Osteocyte (in vitro differentiated cells): ENCODE results near the gene TMEM242. TPM values are rescaled to one million over a fixed set of nuclear protein-coding genes. Genes with fewer than 3 reads are reported as not detected.

Experiments
- DNase-seq: peaks from one replicate; pipeline ENCODE4 v3.0.0; 2021; ENCODE audit warnings: mixed read lengths; ENCODE audit not compliant: unreplicated experiment; ENCODE audit errors: extremely low spot score
- H3K27ac Mint-ChIP-seq: one replicate; pipeline ENCODE4 v1.8.0; 2021; ENCODE audit warnings: mild to moderate bottlenecking, mixed read lengths; ENCODE audit not compliant: unreplicated experiment
- H3K27me3 Mint-ChIP-seq: one replicate; pipeline ENCODE4 v1.8.0; 2021; ENCODE audit warnings: mixed read lengths; ENCODE audit not compliant: unreplicated experiment
- H3K36me3 Mint-ChIP-seq: one replicate; pipeline ENCODE4 v1.8.0; 2021; ENCODE audit warnings: mixed read lengths; ENCODE audit not compliant: unreplicated experiment
- H3K4me1 Mint-ChIP-seq: one replicate; pipeline ENCODE4 v1.8.0; 2021; ENCODE audit warnings: mixed read lengths; ENCODE audit not compliant: unreplicated experiment
- H3K4me3 Mint-ChIP-seq: one replicate; pipeline ENCODE4 v1.8.0; 2021; ENCODE audit warnings: mild to moderate bottlenecking, moderate library complexity, mixed read lengths; ENCODE audit not compliant: unreplicated experiment
- H3K9me3 Mint-ChIP-seq: one replicate; pipeline ENCODE4 v1.8.0; 2021; ENCODE audit warnings: mixed read lengths; ENCODE audit not compliant: unreplicated experiment
- CTCF ChIP-seq: fragments of 200-600 bp; sonication (generic); IDR thresholded peaks from 2 replicates; pipeline ENCODE4 v1.5.0; 2021; ENCODE audit warnings: antibody characterized with exemption, mild to moderate bottlenecking, moderate library complexity
- total RNA-seq: library from RNA; stranded (reverse); gene quantifications from 2 replicates; pipeline ENCODE4 v1.2.1, GENCODE V29; 2021

The TMEM242 gene
- total RNA-seq, 1 donor from 2014 or later = 12.7 TPM

GRCh38 chr6:157366648-157367047 is 43.3 kb upstream of the TMEM242 start:
- H3K27me3 Mint-ChIP-seq = peaks cover 39% of the 10 kb centered on the region
- H3K27ac Mint-ChIP-seq = no peak overlapping the region
- no peaks in the 10 kb centered on the region for H3K4me1 Mint-ChIP-seq
- no peak for TF ChIP-seq CTCF
- H3K4me3 Mint-ChIP-seq = no peak overlapping the region
- DNase-seq = no peak
- peaks cover 1% of the 10 kb centered on the region for H3K36me3 Mint-ChIP-seq
- H3K9me3 Mint-ChIP-seq = no peaks in the 10 kb centered on the region

- Mint-ChIP-seq H3K36me3 (peaks cover 1% of the 10 kb centered on the region), H3K27me3 (peaks cover 27% of the 10 kb centered on the region), H3K27ac (no peak overlapping the region), H3K4me1 (no peaks in the 10 kb centered on the region), H3K4me3 (no peak overlapping the region), H3K9me3 (no peaks in the 10 kb centered on the region)
- TF ChIP-seq CTCF = no peak
- no peak for DNase-seq
These were observed 41.4 kb upstream of the TMEM242 start for GRCh38 chr6:157364705-157365104.

GRCh38 chr6:157361886-157362285 is 38.6 kb upstream of the TMEM242 start:
- TF ChIP-seq CTCF = no peak
- no peak for DNase-seq
- H3K4me1 Mint-ChIP-seq = no peaks in the 10 kb centered on the region
- peaks cover 33% of the 10 kb centered on the region for H3K27me3 Mint-ChIP-seq
- H3K27ac Mint-ChIP-seq = no peak overlapping the region
- peaks cover 1% of the 10 kb centered on the region for H3K36me3 Mint-ChIP-seq
- no peaks in the 10 kb centered on the region for H3K9me3 Mint-ChIP-seq
- H3K4me3 Mint-ChIP-seq = no peak overlapping the region

DNA sequence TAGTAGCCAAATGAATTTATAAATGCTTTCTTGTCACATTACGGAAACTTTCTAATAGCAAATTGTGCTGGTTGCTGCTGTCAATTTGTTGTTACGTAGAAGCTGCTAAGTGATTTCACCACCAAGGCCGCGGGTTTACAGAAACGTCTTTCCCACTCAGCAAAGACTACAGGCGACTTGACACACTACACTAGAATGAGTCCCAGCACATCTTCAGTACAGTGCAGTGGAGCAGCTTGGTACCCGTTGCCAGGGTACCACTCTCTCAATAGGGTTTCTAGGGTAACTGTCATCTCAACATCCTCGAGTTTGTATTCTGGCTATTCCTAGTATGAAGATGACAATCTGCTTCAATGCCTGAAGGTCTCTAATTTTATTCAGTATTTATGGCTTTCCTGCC is 35.0 kb upstream of the TMEM242 start:
- Mint-ChIP-seq H3K27me3 (peaks cover 33% of the 10 kb centered on the region), H3K36me3 (no peaks in the 10 kb centered on the region), H3K4me3 (no peak overlapping the region), H3K4me1 (peaks cover 3% of the 10 kb centered on the region), H3K27ac (no peak overlapping the region), H3K9me3 (no peaks in the 10 kb centered on the region)
- no peak for TF ChIP-seq CTCF
- no peak for DNase-seq

- DNase-seq = no peak
These were observed 23.1 kb upstream of the TMEM242 start for GRCh38 chr6:157346373-157346772.

More at GRCh38 chr6:157346373-157346772, 23.1 kb upstream of the TMEM242 start:
- Mint-ChIP-seq H3K36me3 (peaks cover 3% of the 10 kb centered on the region), H3K4me3 (no peak overlapping the region), H3K4me1 (no peaks in the 10 kb centered on the region), H3K27me3 (peaks cover 47% of the 10 kb centered on the region), H3K9me3 (peaks cover 4% of the 10 kb centered on the region), H3K27ac (no peak overlapping the region)
- no peak for TF ChIP-seq CTCF
